Esophagus squamous epithelium (tissue), 5 donors: ENCODE results near the gene AIG1. TPM values are rescaled to one million over a fixed set of nuclear protein-coding genes. Genes with fewer than 3 reads are reported as not detected.

ENCODE experiments used
- DNase-seq: peaks from one replicate; lab custom pipeline; 2025; lab: John Stamatoyannopoulos, UW
- H3K27ac ChIP-seq, 4 donors: fragments of 200-600 bp; sonication (generic); one replicate each; pipeline ENCODE4 v1.5.1; 2016 to 2019; ENCODE audit warnings: mild to moderate bottlenecking in 1 of 4
- H3K27me3 ChIP-seq, 4 donors: fragments of 200-600 bp; sonication (generic); 1 replicate in 3 of 4; 2 replicates in 1 of 4; pipeline versions ENCODE4 v1.5.1 to v1.6.0; 2017 to 2021; ENCODE audit warnings: antibody characterized with exemption in 1 of 4
- H3K36me3 ChIP-seq, 3 donors: fragments of 200-600 bp; sonication (generic); one replicate each; pipeline ENCODE4 v1.5.1; 2016 to 2019
- H3K4me1 ChIP-seq, 3 donors: fragments of 200-600 bp; sonication (generic); one replicate each; pipeline ENCODE4 v1.5.1; 2017 to 2019
- H3K4me3 ChIP-seq, 4 donors: fragments of 200-600 bp; sonication (generic); 1 replicate in 3 of 4; 2 replicates in 1 of 4; pipeline ENCODE4 v1.5.1; 2016 to 2019; ENCODE audit warnings: mild to moderate bottlenecking in 2 of 4, moderate library complexity in 1 of 4
- H3K9me3 ChIP-seq, 3 donors: fragments of 200-600 bp; sonication (generic); one replicate each; pipeline ENCODE4 v1.5.1; 2016 to 2019
- POLR2A ChIP-seq, 4 donors: fragments of 450-650 bp; IDR thresholded peaks; one replicate each; pipeline ENCODE4 v1.6.1; 2017; ENCODE audit warnings: antibody characterized with exemption in 4 of 4, mild to moderate bottlenecking in 4 of 4, moderate library complexity in 3 of 4
- WGBS, 2 donors: methylation state at CpG; one replicate each; pipeline ENCODE4 v1.1.5; 2018; 5-methylcytosine and 5-hydroxymethylcytosine counted together
- intact Hi-C: fragments of 100-400 bp; cut with DNase I; formaldehyde crosslinking; loops from one replicate; pipeline ENCODE4 v1.15.0; 2022
- total RNA-seq, 4 donors: library from RNA; depleted of rRNA; stranded (reverse); fragments of >200 nt; gene quantifications; one replicate each; pipeline ENCODE4 v1.1.0, GENCODE V29; 2016
- TF ChIP-seq, protein P1 (sequence below), 6 experiments: fragments of 450-650 bp in 4 of 6; fragments of 200-600 bp in 2 of 6; sonication (generic) in 2 of 6; IDR thresholded peaks; one replicate each; pipeline ENCODE4 v1.5.1; 2016 to 2019; ENCODE audit warnings: antibody characterized with exemption in 6 of 6, mild to moderate bottlenecking in 4 of 6, moderate library complexity in 4 of 6
- donor health status: DM: yes; HTN: yes; CAD: no.

Gene AIG1
- total RNA-seq, 4 donors from 2014 or later: 29.1 to 30.5 (median 29.9) TPM

DNA sequence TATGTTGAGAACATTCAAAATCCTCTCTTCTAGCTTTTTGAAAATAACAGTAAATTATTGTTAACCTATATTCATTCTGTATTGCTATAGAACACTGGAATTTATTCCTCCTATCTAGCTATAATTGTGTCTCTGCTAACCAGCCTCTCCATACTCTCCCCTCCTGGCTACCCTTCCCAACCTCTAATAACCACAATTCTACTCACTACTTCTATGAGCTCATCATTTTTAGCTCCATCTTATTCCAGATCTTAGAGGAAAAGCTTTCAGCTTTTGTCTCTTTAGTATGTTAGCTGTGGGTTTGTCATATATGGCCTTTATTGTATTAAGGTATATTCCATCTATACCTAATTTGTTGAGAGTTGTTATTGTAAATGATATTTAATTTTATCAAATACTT lies 108.8 kb downstream of the AIG1 start:
- no peak overlapping the region for H3K27ac ChIP-seq
- TF ChIP-seq, protein P1, sequence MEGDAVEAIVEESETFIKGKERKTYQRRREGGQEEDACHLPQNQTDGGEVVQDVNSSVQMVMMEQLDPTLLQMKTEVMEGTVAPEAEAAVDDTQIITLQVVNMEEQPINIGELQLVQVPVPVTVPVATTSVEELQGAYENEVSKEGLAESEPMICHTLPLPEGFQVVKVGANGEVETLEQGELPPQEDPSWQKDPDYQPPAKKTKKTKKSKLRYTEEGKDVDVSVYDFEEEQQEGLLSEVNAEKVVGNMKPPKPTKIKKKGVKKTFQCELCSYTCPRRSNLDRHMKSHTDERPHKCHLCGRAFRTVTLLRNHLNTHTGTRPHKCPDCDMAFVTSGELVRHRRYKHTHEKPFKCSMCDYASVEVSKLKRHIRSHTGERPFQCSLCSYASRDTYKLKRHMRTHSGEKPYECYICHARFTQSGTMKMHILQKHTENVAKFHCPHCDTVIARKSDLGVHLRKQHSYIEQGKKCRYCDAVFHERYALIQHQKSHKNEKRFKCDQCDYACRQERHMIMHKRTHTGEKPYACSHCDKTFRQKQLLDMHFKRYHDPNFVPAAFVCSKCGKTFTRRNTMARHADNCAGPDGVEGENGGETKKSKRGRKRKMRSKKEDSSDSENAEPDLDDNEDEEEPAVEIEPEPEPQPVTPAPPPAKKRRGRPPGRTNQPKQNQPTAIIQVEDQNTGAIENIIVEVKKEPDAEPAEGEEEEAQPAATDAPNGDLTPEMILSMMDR (IDR thresholded peaks at IDR 0.05): no peak
- no peak for TF ChIP-seq POLR2A (IDR thresholded peaks at IDR 0.05)

DNA sequence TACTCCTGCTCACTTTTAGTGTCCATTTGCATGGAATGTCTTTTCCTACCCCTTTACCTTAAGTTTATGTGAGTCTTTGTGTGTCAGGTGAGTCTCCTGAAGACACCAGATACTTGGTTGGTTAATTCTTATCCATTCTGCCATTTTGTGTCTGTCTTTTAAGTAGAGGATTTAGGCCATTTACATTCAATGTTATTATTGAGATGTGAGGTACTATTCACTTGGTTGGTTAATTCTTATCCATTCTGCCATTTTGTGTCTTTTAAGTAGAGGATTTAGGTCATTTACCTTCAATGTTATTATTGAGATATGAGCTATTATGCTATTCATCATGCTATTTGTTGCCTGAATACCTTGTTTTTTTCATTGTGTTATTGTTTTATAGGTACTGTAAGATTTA lies 113.8 kb downstream of the AIG1 start:
- Histone ChIP-seq H3K27me3 (no peaks in the 10 kb centered on the region), H3K27ac (no peak overlapping the region), H3K4me1 (no peaks in the 10 kb centered on the region), H3K4me3 (no peak overlapping the region), H3K9me3 (no peaks in the 10 kb centered on the region), H3K36me3 (peaks cover 0 to 38% (median 0%) of the 10 kb centered on the region in 3 donors)
- TF ChIP-seq POLR2A (IDR thresholded peaks at IDR 0.05): no peak
- TF ChIP-seq, protein P1 (IDR thresholded peaks at IDR 0.05): no peak
- intact Hi-C loops: no loop called here
- no peak for DNase-seq

More for the DNA sequence above, 108.8 kb downstream of the AIG1 start:
- no peaks in the 10 kb centered on the region for H3K4me1 ChIP-seq
- H3K36me3 ChIP-seq: peaks cover 0 to 27% (median 0%) of the 10 kb centered on the region in 3 donors
- intact Hi-C loops: no loop called here
- no peak overlapping the region for H3K4me3 ChIP-seq
- H3K27me3 ChIP-seq: no peaks in the 10 kb centered on the region
- H3K9me3 ChIP-seq: no peaks in the 10 kb centered on the region
- no peak for DNase-seq

DNA sequence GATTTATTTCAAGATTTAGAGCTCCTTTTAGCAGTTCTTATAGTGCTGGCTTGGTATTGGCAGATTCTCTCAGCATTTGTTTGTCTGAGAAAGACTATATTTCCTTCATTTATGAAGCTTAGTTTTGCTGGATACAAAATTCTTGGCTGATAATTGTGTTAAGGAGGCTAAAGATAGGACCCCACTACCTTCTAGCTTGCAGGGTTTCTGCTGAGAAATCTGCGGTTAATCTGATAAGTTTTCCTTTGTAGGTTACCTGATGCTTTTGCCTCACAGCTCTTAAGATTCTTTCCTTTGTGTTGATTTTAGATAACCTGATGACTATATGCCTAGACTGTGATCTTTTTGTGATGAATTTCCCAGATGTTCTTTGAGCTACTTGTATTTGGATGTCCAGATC lies 114.3 kb downstream of the AIG1 start:
- Histone ChIP-seq H3K9me3 (no peaks in the 10 kb centered on the region), H3K36me3 (peaks cover 0 to 38% (median 0%) of the 10 kb centered on the region in 3 donors), H3K4me1 (no peaks in the 10 kb centered on the region), H3K27me3 (no peaks in the 10 kb centered on the region), H3K27ac (no peak overlapping the region), H3K4me3 (no peak overlapping the region)
- intact Hi-C loops: no loop called here
- TF ChIP-seq, protein P1 (IDR thresholded peaks at IDR 0.05): no peak
- no peak for TF ChIP-seq POLR2A (IDR thresholded peaks at IDR 0.05)
- DNase-seq: no peak
- WGBS, 2 donors: 100% methylated on average over 1 of the region's 1 CpG

DNA sequence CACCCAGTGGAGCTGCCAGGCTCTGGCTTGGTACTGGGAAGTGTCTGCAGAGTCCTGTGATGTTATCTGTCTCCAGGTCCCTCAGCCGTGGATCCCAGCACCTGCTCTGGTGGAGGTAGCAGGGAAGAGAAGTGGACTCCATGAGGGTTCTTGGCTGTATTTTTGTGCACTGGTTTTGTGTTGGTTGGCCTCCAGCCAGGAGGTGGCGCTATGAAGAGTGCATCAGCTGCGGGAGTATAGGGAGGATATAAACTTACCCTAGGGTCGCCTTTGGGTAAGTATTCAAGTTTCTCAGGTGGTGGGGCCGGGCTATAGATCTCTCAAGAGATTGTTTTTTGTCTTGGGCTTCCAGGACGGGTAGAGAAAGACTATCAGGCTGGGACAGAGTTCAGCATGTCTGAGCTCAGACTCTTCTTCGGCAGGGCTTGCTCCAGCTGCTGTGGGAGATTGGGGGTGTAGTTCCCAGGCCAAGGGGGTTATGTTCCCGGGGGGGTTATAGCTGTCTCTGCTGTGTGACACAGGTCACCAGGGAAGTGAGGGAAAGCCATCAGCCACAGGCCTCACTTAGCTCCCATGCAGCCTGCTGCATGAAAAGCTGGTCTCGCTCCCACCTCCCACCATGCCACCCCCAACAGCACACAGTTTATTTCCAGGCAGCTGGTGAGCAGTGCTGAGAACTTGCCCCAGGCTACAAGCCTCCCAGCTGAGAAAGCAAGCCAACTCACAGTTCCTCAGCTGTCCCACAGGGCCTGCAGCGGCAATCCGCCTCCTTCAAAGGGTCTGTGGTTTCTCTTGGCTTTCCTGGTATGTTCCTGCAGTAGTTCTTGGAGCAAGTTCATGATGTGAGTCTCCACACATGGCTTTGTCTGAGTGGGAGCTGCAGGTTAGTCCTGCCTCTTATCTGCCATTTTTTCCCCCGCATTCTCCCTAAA lies 115.7 kb downstream of the AIG1 start:
- no peak overlapping the region for H3K27ac ChIP-seq
- TF ChIP-seq, protein P1 (IDR thresholded peaks at IDR 0.05): no peak
- TF ChIP-seq POLR2A (IDR thresholded peaks at IDR 0.05): no peak
- intact Hi-C loops: no loop called here
- H3K27me3 ChIP-seq: no peaks in the 10 kb centered on the region
- no peak overlapping the region for H3K4me3 ChIP-seq
- peaks cover 0 to 38% (median 0%) of the 10 kb centered on the region in 3 donors for H3K36me3 ChIP-seq
- no peaks in the 10 kb centered on the region for H3K4me1 ChIP-seq
- no peaks in the 10 kb centered on the region for H3K9me3 ChIP-seq
- no peak for DNase-seq
- 80 to 88% methylated on average over 8 to 9 of the region's 12 CpGs for WGBS, 2 donors

DNA sequence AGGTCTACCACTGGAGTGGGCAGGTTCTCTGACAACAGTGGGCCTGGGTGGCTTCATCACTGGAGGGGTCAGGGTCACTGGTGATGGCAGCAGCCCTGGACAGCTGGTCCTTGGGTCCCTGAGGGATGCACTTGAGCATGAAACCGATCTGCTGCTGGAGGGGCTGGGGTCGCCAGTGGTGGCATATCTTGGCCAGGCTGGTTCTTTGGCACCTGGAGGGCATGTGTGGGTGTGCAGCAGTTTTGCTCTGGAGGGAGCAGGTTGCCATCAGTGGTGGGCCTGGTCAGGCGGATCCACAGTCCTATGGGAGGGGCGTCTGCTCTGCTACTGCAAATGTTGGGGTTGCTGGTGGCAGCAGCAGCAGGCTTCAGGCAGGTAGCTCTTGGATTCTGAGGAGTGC lies 117.0 kb downstream of the AIG1 start:
- H3K36me3 ChIP-seq: peaks cover 0 to 31% (median 0%) of the 10 kb centered on the region in 3 donors
- H3K4me1 ChIP-seq: no peaks in the 10 kb centered on the region
- no peak overlapping the region for H3K4me3 ChIP-seq
- no peak for TF ChIP-seq POLR2A (IDR thresholded peaks at IDR 0.05)
- TF ChIP-seq, protein P1 (IDR thresholded peaks at IDR 0.05): no peak
- no peak overlapping the region for H3K27ac ChIP-seq
- DNase-seq: no peak
- no peaks in the 10 kb centered on the region for H3K27me3 ChIP-seq
- H3K9me3 ChIP-seq: no peaks in the 10 kb centered on the region
- intact Hi-C loops: no loop called here
- WGBS, 2 donors: 83 to 100% methylated on average over 2 of the region's 4 CpGs
